Measurements from ENCODE around the gene PLB1.

The PLB1 gene

GRCh38 chr2:28615706-28616105 is 119.8 kb downstream of the PLB1 start:
- DNase-seq = no peak

GRCh38 chr2:28616396-28616999 is 120.6 kb downstream of the PLB1 start:
- DNase-seq = no peak

GRCh38 chr2:28617502-28618184 is 121.8 kb downstream of the PLB1 start:
- no peak for DNase-seq

- DNase-seq = no peak
Observed at GRCh38 chr2:28618221-28619141, 122.6 kb downstream of the PLB1 start.

GRCh38 chr2:28619213-28620196 is 123.6 kb downstream of the PLB1 start:
- DNase-seq = no peak

- no peak for DNase-seq
Observed at GRCh38 chr2:28620291-28620793, 124.5 kb downstream of the PLB1 start.

GRCh38 chr2:28620801-28621171 is 124.9 kb downstream of the PLB1 start:
- DNase-seq = no peak

- DNase-seq = peak; percentile 30
Observed at GRCh38 chr2:28621172-28622100, 125.6 kb downstream of the PLB1 start.

- DNase-seq = no peak
Observed at GRCh38 chr2:28622101-28622499, 126.2 kb downstream of the PLB1 start.

GRCh38 chr2:28623582-28624405 is 127.9 kb downstream of the PLB1 start:
- DNase-seq = no peak

- DNase-seq = no peak
Observed at GRCh38 chr2:28624436-28624792, 128.6 kb downstream of the PLB1 start.

- DNase-seq = no peak
Observed at GRCh38 chr2:28624793-28625701, 129.2 kb downstream of the PLB1 start.

- DNase-seq = no peak
Observed at GRCh38 chr2:28626376-28626775, 130.5 kb downstream of the PLB1 start.

GRCh38 chr2:28626891-28627421 is 131.1 kb downstream of the PLB1 start:
- DNase-seq = no peak

- no peak for DNase-seq
Observed at GRCh38 chr2:28627722-28628480, 132.0 kb downstream of the PLB1 start.

GRCh38 chr2:28628506-28628905 is 132.6 kb downstream of the PLB1 start:
- DNase-seq = no peak

- DNase-seq = no peak
Observed at GRCh38 chr2:28628987-28629386, 133.1 kb downstream of the PLB1 start.

- DNase-seq = no peak
Observed at GRCh38 chr2:28629910-28630309, 134.1 kb downstream of the PLB1 start.

Data from NCI-H1436 (cell line).